Activated B cell treated with CpG ODN at 0.5 μM for 24 hours (primary cell): ENCODE results near the gene CCR2. TPM values are rescaled to one million over a fixed set of nuclear protein-coding genes. Genes with fewer than 3 reads are reported as not detected.
A peak's percentile ranks its signal among the peaks of the same experiment; 100 is the strongest.

Experiments
- ATAC-seq: fragments of 200-7000 bp; cut with Tn5 transposase; one replicate; pipeline ENCODE4 v1.10.0; 2021; ENCODE audit warnings: low read depth, mild to moderate bottlenecking, moderate library complexity
- CTCF ChIA-PET: fragments of 350-600 bp; sonication (Branson Sonifier 250); formaldehyde crosslinking; loops from one replicate; lab custom pipeline; 2021; ENCODE audit warnings: antibody characterized with exemption; lab: Charles Lee
- POLR2A ChIA-PET: fragments of 350-600 bp; sonication (Branson Sonifier 250); formaldehyde crosslinking; loops from one replicate; lab custom pipeline; 2021; ENCODE audit warnings: antibody characterized with exemption; lab: Charles Lee
- DNase-seq: peaks from one replicate; pipeline ENCODE4 v3.0.0; 2022
- H3K27ac Mint-ChIP-seq: one replicate; pipeline ENCODE4 v1.8.0; 2020; ENCODE audit warnings: mixed read lengths
- H3K27me3 Mint-ChIP-seq: one replicate; pipeline ENCODE4 v1.8.0; 2021; ENCODE audit warnings: mixed read lengths
- H3K36me3 Mint-ChIP-seq: one replicate; pipeline ENCODE4 v1.8.0; 2021; ENCODE audit warnings: low read depth, mixed read lengths
- H3K4me1 Mint-ChIP-seq: one replicate; pipeline ENCODE4 v1.8.0; 2021; ENCODE audit warnings: mixed read lengths
- H3K4me3 Mint-ChIP-seq: one replicate; pipeline ENCODE4 v1.8.0; 2020; ENCODE audit warnings: mild to moderate bottlenecking, mixed read lengths
- H3K9me3 Mint-ChIP-seq: one replicate; pipeline ENCODE4 v1.8.0; 2020; ENCODE audit warnings: mixed read lengths
- CTCF ChIP-seq: fragments of 200-600 bp; IDR thresholded peaks from one replicate; pipeline ENCODE4 v1.8.0; 2022; ENCODE audit warnings: antibody characterized with exemption, mild to moderate bottlenecking
- intact Hi-C: fragments of 100-400 bp; cut with micrococcal nuclease; formaldehyde crosslinking; loops from one replicate; pipeline ENCODE4 v1.15.1; 2024
- total RNA-seq: library from RNA; stranded (reverse); gene quantifications from 2 replicates; pipeline ENCODE4 v1.2.3, GENCODE V29; 2022

Gene CCR2
- total RNA-seq, 1 donor from 2014 or later: 0.16 TPM

- intact Hi-C loops: loop anchor here (2.0 to 10.0 kb wide), 4 partner anchors 161 to 605 kb away; partner anchors contain the start of gene CCR1
- Mint-ChIP-seq H3K4me1 (peaks cover 34% of the 10 kb centered on the region), H3K36me3 (no peaks in the 10 kb centered on the region), H3K4me3 (no peak overlapping the region), H3K27me3 (peaks cover 2% of the 10 kb centered on the region), H3K27ac (no peak overlapping the region), H3K9me3 (no peaks in the 10 kb centered on the region)
- TF ChIP-seq CTCF: no peak
- DNase-seq: no peak
- peak; percentile 25 for ATAC-seq
- POLR2A ChIA-PET: interaction anchor here (1.8 kb wide), 1 partner anchor 93 kb away, joined by 5 read pairs; no protein-coding TSS in a partner anchor
- CTCF ChIA-PET: interaction anchor here (1.1 to 6.5 kb wide), 19 partner anchors 8 to 433 kb away, joined by 3 to 129 read pairs (median 9); partner anchors contain the start of gene CCR1
Measured at GRCh38 chr3:46369675-46370132, 15.8 kb downstream of the CCR2 start.

- intact Hi-C loops: loop anchor here (10.0 kb wide), 1 partner anchor 606 kb away; no protein-coding TSS in a partner anchor
- DNase-seq: no peak
- ChIA-PET POLR2A (interaction anchor here (0.5 to 0.8 kb wide), 3 partner anchors 187 to 452 kb away, joined by 3 read pairs; no protein-coding TSS in a partner anchor), CTCF (interaction anchor here (0.7 to 6.5 kb wide), 14 partner anchors 7 to 285 kb away, joined by 3 to 129 read pairs (median 7); partner anchors contain the start of gene CCR1)
- Mint-ChIP-seq H3K27me3 (peaks cover 2% of the 10 kb centered on the region), H3K27ac (peak within 1 kb of the TSS; percentile 3), H3K9me3 (no peaks in the 10 kb centered on the region), H3K4me3 (no peak within 1 kb of the TSS), H3K4me1 (peaks cover 37% of the 10 kb centered on the region), H3K36me3 (no peaks in the 10 kb centered on the region)
- ATAC-seq: no peak
- no peak for TF ChIP-seq CTCF
Measured at GRCh38 chr3:46370839-46371518, 17.1 kb downstream of the CCR2 start, which contains the start of gene CCR5. TSS of gene CCR5 (plus strand) at chr3:46370946. CDS start at chr3:46372903, 1,957 bp downstream.

- Mint-ChIP-seq H3K9me3 (no peaks in the 10 kb centered on the region), H3K27ac (no peak overlapping the region), H3K27me3 (peaks cover 2% of the 10 kb centered on the region), H3K4me1 (peaks cover 37% of the 10 kb centered on the region), H3K4me3 (no peak overlapping the region), H3K36me3 (no peaks in the 10 kb centered on the region)
- ATAC-seq (no peak), DNase-seq (no peak)
- intact Hi-C loops: loop anchor here (1.0 to 10.0 kb wide), 3 partner anchors 12 to 607 kb away; no protein-coding TSS in a partner anchor
- ChIA-PET CTCF (interaction anchor here (1.0 to 6.5 kb wide), 17 partner anchors 12 to 433 kb away, joined by 3 to 129 read pairs (median 5); partner anchors contain the start of genes CCR1 and CXCR6), POLR2A (interaction anchor here (0.5 to 0.8 kb wide), 2 partner anchors 274 to 453 kb away, joined by 3 read pairs; no protein-coding TSS in a partner anchor)
- TF ChIP-seq CTCF: no peak
Measured at GRCh38 chr3:46371519-46372340, 17.8 kb downstream of the CCR2 start.

GRCh38 chr3:46372492-46373359 lies 18.8 kb downstream of the CCR2 start:
- intact Hi-C loops: loop anchor here (1.0 to 10.0 kb wide), 3 partner anchors 11 to 608 kb away; no protein-coding TSS in a partner anchor
- DNase-seq (no peak), ATAC-seq (no peak)
- Mint-ChIP-seq H3K27ac (peak overlapping the region; percentile 7), H3K27me3 (peaks cover 2% of the 10 kb centered on the region), H3K4me3 (no peak overlapping the region), H3K4me1 (peaks cover 39% of the 10 kb centered on the region), H3K9me3 (no peaks in the 10 kb centered on the region), H3K36me3 (no peaks in the 10 kb centered on the region)
- no peak for TF ChIP-seq CTCF
- POLR2A ChIA-PET: no interaction called here
- CTCF ChIA-PET: interaction anchor here (0.7 to 6.5 kb wide), 11 partner anchors 13 to 434 kb away, joined by 3 to 129 read pairs (median 4); partner anchors contain the start of gene CXCR6
